Activated effector memory CD4-positive, alpha-beta T cell treated with anti-CD3 and anti-CD28 coated beads, Interleukin-2, amount 50 U/mL, for 16 hours (primary cell): ENCODE measurements around the gene DRD1.
"Not testable (repeated sequence)": the region's sequence is repeated elsewhere in the genome, so short reads cannot be mapped to it uniquely, and the experiment has no call there.

Experiments used
- DNase-seq: peaks from one replicate; pipeline ENCODE4 v3.0.0-alpha.2; 2020

DRD1 gene

DNA sequence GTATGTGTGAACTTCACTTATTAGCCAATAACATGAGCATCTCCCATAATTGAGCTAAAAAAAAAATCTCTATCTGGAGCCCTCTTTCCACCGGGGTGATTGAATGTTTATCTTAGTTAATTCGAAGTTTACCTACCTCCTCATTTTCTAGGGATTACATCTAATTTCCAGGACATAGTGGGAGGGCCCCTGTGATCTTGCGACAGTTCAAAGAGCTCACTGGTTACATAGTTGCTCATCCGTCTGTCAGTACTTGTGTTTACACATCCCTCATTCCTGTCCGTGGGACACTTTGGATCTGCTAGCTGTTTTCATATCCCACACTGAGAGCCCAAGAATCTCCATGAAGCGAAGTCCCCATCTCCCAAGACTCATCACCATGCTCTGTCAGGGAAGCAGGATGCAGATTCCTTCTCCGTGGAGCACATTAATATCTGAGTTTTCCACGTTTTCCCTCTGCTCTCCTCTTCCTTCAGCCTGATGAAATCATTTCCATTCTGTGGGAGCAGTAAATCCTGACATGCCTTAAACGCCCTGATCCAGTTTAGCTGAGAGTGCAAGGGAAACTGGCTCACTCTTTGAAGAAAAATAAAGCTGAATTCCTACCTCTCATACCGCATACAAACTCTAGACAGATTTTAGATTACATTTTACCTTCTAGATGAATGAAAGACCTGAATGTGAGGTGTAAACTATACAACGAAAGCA lies 24.2 kb upstream of the DRD1 start:
- no peak for DNase-seq

DNA sequence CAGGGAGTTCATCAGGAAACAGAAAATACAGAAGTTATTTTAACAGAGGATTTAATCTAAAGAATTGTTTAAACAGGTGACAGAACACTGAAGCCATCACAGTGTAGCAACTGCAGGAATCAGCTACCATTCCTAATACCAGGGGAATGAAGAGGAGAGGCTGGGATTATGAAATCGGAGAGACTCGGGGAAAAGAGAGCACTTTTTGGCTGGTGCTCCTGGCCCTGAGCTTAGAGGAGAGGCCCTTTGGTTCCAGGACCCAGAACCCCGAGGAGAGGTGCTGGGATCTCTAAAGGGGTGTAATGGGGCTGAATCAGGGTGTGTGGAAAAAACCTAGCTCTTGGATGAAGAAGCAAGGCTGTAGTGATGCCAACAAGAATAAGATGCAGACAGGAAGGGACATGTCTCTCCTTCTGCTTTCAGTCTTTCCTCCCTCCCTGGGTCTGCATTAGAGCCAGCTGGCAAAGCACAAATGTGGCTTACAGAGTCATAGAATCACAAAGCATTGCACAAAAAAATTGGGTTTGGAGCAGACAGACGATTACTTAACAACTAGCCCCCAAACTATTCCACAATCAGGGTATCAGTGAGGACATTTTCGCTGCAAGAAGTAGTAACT lies 22.8 kb upstream of the DRD1 start:
- DNase-seq = no peak

DNA sequence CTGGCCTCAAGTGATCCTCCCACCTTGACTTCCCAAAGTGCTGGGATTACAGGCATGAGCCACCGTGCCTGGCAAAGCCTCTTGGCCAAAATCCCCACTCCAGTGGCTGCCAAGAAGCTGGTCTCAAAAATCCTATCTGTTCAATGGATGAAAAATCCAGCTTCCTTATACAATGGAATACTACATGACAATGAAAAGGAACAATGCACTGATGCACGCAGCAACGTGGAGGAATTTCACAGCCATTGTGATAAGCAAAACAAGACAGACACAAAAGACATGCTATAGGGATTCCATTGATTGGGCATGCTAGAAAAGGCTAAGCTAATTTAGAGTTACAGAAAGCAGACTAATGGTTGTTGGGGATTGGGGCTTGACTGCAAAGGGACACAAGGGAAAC lies 21.3 kb upstream of the DRD1 start:
- no peak for DNase-seq

DNA sequence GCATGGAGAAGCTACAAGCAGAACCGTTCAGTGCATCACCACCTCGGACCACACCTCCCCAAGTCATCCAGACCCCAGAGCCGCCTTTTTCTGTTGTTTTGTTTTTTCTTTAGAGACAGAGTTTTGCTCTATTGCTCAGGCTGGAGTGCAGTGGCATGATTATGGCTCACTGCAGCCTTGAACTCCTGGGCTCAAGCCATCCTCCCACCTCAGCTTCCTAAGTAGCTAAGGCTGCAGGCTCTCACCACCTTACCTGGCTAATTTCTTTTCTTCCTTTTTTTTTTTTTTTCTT lies 20.9 kb upstream of the DRD1 start:
- no peak for DNase-seq

DNA sequence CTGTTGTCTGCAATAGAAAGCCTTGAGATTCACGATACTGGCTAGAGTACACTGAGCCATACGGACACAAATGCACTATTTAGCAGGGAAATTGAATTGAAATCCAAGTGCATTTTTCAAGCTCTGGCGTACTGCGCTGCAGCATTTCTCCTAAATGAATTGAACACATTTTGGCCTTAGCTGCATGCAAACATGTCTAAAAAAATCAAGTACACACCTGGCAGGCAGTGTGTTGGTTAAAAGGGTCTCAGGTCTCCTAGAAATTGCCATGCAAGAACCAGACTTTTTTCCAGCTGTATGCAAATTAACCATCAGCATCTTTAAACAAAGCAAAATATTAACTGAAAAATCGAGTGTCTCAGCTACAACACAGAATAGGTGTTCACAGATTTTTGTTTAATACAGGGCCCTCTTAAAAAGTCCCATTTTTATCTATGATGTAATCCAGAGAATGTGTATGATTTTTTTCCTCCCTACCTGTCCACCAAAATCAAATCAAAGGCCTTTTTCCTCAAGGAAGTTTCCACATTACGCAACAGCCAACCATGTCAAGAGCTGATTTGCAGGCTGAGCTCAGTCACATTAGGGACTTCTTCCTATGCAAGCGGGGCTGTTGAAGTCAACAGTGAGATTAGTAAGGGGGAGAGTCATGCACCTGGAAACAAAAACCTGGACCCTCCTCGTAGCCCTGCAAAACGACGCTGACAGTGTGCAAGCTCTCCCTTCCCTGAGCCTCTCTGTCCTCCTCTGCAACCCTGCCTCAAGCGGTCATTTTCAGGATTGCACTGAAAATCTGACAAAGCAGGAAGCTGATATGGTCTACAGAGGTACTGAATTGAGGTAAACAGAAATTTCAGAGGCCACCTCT lies 20.3 kb upstream of the DRD1 start:
- DNase-seq = peak; percentile 84

DNA sequence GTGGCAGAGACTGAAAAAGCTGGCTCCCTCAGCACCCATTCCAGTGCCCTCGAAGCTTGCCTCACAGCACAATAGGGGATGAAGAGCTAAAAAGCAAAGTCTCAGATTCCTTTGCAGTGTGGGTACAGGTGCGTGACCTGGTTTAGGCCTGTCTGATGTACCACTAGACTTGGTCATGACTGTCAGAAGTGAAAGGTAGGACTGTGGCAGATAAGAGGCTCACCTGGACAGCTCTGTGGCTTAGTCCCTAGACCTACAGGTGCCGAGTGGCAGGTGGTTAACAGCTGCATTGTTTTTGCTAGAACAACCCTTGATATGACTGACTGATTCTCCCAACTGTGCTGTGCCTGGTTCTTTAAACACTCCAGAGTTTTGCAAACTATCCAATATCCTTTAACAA lies 19.7 kb upstream of the DRD1 start:
- no peak for DNase-seq

DNA sequence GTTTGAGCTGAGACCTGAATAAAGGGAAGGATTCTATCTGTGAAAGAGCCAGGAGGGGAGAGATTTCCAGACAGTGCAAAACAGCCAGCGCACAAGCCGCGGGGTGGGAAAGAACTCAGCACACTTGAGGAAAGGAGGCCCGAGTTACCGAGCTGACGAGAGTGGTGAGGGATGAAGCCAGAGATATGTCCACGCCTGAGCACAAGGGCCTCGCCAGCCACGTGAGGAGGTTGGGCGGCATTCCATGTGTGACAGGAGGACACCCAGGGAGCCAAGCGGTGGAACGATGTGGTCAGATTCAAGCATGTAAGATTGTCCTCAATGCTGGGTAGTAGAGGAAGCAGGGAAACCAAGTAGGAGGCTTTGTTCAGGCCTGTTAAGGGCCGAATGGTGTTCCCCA lies 17.4 kb upstream of the DRD1 start:
- DNase-seq = no peak

DNA sequence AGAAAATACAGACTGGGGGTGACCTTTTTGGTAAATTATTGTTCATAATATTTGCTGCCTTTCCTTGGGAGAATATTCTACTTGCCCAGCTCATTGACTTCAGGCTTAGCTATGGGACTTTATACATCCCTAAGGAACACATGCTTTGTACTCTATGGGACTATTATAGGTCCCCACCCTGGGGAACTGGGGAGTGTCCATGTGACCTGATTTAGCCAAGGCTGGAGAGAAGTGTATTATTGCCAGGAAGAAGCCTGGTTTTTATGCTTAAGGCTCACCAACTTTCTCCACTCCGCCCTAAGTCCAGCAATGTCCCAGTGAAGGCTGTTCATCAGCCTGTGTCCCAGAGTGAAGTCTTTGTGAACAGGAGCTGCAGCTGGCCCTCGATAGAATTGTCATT lies 16.6 kb upstream of the DRD1 start:
- DNase-seq = no peak

DNA sequence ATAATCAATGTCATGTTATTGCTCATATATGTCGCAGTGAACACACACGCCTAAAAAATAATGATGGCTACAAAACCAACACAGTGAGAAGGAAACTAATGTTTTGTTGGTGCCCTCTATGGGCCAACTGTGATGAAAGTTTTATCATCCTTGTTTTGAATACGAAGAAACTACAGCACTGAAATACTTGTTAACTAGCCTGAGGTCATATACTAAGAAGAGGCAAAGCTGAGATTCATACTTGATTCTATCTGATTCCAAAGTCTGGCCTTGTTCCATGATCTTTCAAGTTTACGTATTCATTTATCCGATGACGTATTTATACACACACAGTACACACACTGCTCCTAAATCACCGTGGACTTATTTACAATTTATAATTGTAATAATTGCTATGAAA lies 16.1 kb upstream of the DRD1 start:
- no peak for DNase-seq

DNA sequence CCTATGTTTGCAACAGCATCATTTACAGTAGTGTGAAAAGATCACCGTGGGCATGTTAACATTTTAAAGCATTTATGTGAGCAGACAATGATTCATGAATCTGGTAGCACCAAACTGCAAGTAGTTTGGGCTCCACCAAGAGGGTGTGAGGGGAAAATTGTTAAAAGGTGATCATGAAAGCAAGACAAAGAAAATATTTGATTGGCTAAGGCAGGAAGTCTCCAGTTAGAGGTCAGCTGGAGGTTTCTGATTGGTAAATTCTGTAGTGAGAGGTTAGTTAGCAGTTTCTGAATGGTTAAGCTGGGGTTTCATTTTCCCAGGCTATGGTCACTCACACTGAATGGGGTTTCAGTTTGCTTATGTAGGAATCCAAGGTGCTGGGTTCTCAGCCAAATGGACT lies 13.5 kb upstream of the DRD1 start:
- no peak for DNase-seq

DNA sequence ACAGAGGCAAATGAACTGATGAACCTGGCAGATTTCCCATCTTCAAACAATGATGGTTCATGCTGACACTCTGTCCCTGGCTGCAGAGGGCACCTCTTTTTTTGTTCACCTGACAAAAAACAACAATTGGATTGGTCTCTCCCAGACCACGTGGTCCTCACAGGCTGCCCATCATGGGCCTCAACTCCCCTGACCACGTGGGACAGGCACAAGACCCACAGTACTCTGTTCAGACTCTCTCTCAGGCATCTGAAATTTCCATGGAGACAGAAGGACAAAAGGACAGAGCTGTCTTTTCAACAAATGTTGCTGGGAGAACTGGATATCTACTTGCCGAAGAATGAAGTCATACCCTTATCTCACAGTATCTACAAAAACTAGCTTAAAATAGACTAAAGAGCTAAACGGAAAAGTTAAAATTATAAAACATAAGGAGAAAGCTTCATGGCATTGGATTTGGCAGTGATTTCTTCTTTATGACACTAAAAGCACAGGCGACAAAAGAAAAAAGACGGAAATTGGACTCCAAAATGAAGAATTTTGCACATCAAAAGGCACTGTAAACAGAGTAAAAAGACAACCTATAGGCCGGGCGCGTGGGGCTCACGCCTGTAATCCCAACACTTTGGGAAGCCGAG lies 12.2 kb upstream of the DRD1 start:
- DNase-seq = no peak

DNA sequence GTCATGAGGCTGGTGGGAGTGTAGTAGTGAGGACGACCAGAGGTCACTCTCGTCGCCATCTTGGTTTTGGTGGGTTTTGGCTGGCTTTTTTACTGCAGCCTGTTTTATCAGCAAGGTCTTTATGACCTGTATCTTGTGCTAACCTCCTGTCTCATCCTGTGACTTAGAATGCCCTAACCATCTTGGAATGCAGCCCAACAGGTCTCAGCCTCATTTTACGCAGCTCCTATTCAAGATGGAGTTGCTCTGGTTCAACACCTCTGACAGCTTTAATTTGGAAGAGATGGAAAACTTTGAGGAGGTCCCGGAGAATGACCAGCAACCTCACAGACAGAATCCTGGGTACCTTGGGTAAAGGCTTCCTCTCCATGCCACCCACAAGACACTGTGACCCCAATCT lies 10.4 kb upstream of the DRD1 start:
- not testable (repeated sequence) for DNase-seq

DNA sequence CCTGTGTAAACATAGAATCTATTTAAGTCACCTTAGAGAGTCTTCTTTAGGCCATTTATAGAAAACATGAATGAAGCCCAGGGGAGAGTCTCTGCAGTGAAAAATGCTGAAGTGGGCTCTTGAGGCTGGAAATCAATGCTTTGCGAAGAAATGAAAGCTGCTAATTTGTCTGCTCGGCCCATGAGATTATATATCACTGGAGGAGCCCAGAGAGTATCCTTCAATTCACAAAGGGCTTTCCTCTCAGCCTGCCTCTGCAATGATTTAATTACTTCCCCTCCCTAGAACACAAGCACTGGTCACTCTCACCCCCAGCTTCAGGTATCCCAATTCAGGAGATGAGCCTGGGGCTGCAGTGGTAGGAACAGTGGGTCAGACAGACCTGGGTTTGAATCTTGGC lies 8.2 kb upstream of the DRD1 start:
- DNase-seq = no peak

DNA sequence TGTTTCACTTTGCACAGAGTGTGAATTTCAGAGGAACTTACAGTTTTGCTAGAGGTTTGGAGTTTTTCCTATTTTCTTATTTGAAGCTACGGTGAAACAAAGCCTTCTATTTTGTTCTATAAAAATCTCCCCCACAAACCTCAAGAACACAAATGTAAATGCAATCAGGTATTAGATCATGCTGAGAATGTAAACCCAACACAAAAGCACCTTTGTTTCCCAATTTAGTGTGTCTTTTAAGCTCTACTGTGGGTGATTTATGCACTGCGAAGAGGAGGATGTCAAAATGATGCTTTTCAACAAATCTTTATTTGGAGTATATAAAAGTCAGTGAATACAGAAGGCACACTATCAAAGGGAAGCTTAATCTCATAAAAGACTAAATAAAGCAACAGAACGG lies 4.3 kb upstream of the DRD1 start:
- no peak for DNase-seq

DNA sequence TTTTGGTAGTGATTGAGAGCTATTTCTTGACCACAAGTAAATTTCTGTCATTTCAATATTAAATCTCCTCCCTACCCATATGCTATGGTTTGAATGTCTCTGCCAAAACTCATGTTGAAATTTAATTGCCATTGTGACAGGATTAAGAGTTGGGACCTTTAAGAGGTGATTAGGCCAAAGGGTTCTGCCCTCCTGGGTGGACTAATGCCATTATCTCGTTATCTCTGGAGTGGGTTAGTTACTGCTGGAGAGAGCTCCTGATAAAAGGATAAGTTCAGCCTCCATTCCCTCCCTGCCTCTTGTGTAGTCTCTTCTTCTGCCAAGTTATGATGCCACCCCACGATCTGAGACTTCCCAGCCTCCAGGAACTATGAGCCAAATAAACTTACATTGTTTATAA lies 3.6 kb upstream of the DRD1 start:
- DNase-seq = no peak

DNA sequence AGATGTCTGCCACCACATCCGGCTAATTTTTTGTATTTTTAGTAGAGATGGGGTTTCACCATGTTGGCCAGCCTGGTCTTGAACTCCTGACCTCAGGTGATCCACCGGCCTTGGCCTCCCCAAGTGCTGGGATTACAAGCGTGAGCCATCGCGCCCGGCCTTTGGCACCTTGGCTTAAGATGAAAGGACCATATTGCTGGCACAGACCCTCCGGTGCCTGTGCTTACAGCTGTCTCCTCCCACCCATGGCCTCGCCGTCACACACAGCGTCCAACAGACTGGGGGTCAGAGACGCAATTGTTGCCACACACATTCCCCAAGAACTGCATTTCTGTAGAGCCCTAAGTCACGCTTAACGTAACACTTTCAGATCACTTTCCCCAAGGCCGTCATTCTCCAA lies 2.4 kb upstream of the DRD1 start:
- DNase-seq = not testable (repeated sequence)

DNA sequence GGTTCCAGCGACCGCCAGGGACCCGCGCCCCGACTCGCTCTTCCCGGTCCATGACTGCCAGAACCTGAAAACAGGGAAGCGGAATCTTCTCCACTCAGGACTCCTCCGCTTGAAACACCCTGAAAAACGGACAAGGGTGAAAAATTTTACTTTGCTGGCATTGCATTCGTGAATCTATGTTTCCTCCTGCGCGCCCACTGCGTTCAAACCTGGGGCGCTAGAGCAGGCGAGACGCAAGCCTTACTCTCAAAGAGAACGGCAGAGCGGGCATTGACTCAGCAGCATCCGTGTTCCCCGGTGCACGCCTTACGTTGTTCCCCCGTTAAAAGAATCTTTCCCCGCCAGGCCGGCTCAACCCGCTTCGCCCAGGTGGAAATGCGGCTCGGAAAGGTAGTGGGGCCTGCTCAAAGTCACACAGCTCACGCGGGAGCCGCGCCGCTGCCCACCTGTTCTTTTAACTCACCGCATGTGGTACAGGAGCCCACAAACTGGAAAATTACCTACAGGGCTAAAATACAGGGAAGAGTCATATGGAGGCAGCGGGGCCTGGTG lies 999 bp upstream of the DRD1 start:
- no peak for DNase-seq

DNA sequence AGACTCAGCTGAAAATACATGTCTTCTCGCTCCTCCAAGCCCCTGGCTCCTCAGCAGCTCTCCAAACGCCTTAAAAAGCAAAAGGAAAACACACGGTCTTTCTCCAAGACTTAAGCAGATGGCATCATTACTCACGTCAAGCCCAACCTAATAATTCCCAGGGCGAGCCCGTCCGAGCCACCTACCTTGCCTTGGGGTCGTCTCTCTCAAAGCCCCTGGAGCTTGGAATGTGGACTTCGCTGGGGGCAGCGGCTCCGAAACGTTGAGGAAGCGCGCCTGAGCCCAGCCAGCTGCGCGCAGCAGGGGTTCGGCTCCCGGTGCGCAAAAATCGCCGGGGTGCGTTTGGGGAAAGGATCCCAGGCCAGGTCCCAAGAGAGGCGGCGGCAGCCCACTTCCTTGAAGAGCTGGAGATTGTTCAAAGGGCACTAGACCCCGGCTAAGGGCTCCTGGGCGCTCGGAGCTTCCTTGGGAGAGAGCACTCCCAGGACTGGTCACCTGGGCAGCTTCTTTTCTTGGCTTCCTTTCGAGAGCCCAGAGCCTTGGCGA lies 395 bp downstream of the DRD1 start:
- DNase-seq = no peak

DNA sequence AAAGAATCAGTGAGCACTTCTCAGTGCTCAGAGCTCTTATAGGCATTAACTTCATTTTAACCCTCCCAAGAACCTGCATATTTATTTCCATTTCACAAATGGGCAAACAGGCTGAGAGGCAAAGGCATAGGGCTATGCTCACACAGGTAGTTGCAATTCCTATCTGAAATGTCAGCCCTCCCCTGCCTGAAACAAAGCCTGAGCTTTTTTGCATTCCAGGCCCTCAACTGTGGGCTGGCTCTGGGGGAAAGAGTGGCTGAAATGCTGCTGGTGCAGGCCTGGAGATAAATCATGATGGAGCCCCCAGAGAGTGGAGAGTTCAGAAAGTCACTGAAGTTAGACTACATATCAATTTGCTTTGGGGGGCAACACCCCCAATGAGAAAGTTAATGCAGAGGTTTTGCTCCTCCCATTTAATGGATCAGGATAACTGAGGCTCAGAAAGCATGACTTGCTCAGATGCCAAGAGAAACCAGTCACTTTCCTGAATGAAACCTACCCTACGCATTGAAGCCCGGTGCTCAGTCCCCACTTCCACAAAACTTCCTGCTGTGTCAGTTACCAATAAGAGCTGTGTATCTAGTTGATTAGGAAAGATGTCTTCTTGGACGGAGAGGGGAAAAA lies 5.6 kb downstream of the DRD1 start:
- no peak for DNase-seq

DNA sequence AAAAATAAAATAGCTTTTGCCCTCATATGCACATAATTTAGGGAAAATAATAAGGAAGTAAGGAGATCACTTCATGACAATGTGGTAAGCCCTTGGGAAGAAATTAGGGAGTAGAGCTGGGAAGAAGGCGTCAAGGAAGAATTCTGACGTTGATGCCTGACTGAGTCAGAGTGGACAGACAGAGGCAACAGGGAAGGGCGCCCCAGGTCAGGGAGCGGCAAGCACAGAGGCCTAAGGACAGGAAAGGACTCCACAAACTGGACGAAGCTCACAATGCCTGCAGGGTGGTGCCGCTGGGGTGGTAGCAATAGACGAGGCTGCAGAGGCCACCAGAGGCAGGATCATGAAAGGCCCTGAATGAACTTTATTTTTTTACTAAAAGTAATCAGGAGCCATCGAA lies 7.6 kb downstream of the DRD1 start:
- no peak for DNase-seq

DNA sequence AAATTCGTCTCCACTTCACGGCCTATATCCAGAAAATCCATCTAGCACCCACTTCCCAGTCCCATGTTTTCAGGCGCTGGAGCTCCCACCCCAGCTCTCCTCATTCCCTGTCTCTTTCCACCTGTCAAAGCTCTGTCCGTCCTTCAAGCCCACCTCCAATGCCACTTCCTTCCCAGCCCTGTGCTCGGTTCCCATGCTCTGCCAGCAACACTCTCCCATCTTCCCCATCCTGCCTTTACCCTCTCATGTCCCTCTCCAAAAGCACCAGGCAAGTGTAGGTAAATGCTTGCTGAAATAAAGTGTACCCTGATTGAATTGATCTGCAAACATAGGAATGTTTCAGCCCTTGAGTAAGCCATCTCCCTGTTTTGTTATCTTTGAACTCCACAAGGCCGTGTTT lies 9.2 kb downstream of the DRD1 start:
- no peak for DNase-seq

DNA sequence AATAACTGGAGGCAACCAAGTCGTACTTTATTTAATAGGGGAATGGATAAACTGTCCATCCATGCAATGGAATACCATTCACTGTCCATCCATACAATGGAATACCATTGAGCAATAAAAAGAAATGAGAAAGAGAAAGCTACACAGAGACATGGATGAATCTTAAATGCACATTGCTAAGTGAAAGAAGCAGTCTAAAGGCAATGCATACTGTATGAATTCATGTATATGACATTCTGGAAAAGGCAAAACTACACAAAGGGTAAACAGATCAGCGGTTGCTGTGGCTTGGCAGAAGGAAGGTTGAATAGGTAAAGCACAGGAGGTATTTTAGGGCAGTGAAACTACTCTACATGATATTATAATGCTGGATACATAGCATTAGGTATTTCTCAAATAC lies 16.2 kb downstream of the DRD1 start:
- no peak for DNase-seq

DNA sequence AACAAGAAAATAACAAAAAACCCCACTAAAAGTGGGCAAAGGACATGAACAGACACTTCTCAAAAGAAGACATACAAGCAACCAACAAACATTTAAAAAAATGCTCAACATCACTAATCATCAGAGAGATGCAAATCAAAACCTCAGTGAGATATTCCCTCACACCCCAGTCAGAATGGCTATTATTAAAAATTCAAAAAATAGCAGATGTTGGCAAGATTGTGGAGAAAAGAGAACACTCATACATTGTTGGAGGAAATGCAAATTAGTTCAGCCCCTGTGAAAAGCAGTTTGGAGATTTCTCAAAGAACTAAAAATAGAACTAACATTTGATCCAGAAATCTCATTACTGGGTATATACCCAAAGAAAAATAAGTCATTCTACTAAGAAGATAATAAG lies 19.4 kb downstream of the DRD1 start:
- DNase-seq = not testable (repeated sequence)
